Measurements from ENCODE around the gene LCE3A. TPM values are rescaled to one million over a fixed set of nuclear protein-coding genes. Genes with fewer than 3 reads are reported as not detected.

LCE3A gene, protein sequence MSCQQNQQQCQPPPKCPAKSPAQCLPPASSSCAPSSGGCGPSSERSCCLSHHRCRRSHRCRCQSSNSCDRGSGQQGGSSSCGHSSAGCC
- not detected for total RNA-seq

DNA sequence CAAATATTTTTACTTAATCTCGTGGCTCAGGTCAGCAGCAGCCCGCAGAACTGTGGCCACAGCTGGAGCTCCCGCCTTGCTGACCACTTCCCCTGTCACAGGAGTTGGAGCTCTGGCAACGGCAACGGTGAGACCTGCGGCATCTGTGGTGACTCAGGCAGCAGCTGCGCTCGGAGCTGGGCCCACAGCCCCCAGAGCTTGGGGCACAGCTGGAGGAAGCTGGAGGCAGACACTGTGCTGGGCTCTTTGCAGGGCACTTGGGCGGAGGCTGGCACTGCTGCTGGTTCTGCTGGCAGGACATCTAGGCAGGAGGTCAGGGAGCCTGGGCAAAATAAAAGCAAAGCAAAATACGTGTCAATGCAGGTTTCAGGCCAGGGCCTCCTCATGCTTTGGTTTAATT lies at the start of gene LCE3A:
Gene LCE3A (minus strand): TSS at position 301 of the 400 bp plus-strand sequence. CDS start 0 bp downstream, at position 301.
- TF ChIP-seq, protein P1, sequence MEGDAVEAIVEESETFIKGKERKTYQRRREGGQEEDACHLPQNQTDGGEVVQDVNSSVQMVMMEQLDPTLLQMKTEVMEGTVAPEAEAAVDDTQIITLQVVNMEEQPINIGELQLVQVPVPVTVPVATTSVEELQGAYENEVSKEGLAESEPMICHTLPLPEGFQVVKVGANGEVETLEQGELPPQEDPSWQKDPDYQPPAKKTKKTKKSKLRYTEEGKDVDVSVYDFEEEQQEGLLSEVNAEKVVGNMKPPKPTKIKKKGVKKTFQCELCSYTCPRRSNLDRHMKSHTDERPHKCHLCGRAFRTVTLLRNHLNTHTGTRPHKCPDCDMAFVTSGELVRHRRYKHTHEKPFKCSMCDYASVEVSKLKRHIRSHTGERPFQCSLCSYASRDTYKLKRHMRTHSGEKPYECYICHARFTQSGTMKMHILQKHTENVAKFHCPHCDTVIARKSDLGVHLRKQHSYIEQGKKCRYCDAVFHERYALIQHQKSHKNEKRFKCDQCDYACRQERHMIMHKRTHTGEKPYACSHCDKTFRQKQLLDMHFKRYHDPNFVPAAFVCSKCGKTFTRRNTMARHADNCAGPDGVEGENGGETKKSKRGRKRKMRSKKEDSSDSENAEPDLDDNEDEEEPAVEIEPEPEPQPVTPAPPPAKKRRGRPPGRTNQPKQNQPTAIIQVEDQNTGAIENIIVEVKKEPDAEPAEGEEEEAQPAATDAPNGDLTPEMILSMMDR (IDR thresholded peaks at IDR 0.05; ENCODE audit: low read depth), result no peak

DNA sequence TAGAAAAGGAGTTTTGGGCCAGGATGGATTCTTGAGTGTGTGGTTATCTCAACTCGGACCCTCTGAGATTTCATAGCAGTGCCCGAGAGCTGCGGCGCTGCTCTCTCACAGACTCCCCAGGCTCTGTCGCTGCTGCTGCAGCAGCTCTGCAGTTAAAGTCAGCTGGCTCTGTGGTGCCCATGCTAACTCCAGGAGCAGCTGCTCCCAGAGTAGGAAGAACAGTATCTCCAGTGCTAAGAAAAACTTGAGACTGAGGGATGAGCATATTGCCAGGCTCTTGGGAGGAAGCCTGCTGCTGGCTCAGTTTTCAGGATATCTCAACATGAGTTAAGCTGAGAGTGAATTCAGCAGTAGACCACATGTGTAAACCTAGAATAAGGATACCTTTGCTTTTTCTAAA lies 44.7 kb upstream of the LCE3A start:
- TF ChIP-seq, protein P1 (IDR thresholded peaks at IDR 0.05; ENCODE audit: low read depth), result no peak

DNA sequence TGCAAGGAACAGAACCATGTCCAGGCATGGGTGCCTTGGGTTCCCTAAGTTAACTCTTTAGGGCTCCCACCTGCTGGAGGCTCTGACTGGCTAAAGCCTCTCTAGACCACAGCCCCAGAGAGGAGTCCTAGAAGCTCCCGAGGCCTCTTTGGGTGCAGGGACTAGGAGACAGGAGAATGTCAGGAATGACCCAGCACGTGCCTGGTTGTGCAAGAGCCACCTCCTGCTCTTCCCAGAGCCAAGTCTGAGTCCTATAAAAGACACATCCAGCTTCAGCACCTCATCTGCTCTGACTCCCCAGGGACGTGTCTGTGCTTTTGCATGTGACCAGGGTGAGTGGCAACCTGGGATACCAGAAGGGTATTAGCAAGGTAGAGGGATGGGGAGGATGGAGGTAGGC lies 40.2 kb upstream of the LCE3A start, which contains the start of gene LCE2D:
Gene LCE2D (plus strand): TSS at position 283 of the 400 bp plus-strand sequence. CDS start 726 bp downstream, outside the sequence.
- TF ChIP-seq, protein P1 (IDR thresholded peaks at IDR 0.05; ENCODE audit: low read depth), result no peak

DNA sequence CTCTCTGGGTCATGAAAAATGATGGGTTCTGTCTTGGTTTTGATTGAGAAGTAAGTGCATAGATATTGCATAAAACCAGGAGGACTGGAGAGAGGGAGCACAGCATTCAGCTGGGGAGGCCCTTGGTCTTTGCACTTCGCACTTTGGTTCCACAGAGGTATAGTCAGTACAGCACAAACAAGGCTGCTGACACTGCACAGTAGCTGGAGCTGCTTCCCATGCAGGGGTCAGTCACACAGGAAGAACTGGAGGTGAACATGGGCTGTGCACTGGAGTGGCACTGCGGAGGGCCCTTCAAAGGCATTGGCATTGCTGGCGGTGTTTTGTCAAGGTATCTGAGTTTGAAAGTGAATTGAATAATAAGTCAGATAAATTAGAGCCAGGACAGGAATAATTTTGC lies 35.7 kb upstream of the LCE3A start:
- TF ChIP-seq, protein P1 (IDR thresholded peaks at IDR 0.05; ENCODE audit: low read depth), result no peak

DNA sequence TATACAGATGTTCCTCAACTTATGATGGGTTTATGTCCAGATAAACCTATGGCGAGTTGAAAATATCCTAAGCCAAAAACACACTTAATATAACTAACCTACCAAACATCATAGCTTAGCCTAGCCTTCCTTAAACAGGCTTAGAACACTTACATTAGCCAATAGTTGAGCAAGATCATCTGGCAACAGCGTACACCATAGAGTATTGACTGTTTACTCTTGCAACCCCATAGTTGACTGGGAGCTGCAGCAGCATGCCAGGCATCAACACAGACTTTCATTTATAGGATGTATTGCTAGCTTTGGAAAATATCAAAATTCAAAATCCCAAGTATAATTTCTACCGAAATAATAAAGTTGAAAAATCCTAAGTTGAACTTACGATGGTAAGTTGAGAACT lies 34.8 kb upstream of the LCE3A start:
- TF ChIP-seq, protein P1 (IDR thresholded peaks at IDR 0.05; ENCODE audit: low read depth), result no peak

DNA sequence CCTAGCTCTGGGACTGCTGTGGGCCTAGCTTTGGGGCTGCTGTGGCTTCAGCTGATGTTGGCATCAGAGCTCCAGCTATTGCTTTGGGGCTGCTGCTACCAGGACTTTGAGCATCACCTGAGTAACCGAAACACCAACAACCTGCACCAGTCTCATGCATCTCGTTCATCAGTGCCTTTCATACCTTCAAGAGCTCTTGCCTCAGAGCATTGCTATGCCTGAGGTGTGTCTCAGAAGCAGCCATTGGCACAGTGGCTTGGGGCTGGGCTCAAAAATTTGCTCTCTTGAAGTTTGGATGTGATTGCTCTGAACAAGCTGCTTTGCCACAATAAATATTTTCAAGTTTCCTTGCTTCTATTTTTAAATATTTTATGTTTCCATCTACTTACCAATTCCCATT lies 33.6 kb upstream of the LCE3A start:
- TF ChIP-seq, protein P1 (IDR thresholded peaks at IDR 0.05; ENCODE audit: low read depth), result no peak

DNA sequence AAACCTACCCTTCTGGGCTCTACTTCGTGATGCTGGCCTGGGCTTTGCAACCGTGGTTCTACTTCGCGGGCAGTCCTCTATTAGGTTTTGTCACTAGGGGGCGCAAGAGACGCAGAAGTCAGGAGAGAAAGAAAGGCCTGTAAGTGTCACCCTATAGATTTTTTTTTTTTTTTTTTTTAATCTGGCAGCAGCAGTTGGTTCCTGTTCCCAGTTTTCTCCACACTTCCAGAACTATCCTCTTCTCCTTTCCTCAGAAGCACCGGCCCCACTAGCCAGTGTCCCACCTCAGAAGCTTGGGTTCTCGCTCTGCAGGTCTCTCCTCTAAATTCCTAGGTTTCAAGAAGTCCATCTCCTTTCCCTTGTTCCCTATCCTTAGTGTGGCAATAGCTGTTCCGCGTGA lies 31.2 kb upstream of the LCE3A start:
- TF ChIP-seq, protein P1 (IDR thresholded peaks at IDR 0.05; ENCODE audit: low read depth), result no peak

Measured in subcutaneous adipose tissue (tissue), 4 donors.